Left lung (tissue), 10 donors: Measurements from ENCODE around the gene HIPK4. TPM values are rescaled to one million over a fixed set of nuclear protein-coding genes. Genes with fewer than 3 reads are reported as not detected.
"Not testable (repeated sequence)": the region's sequence is repeated elsewhere in the genome, so short reads cannot be mapped to it uniquely, and the experiment has no call there.

Source experiments
- ATAC-seq: fragments of 200-7000 bp; cut with Tn5 transposase; one replicate; pipeline ENCODE4 v1.9.1; 2020; ENCODE audit warnings: moderate library complexity
- DNase-seq, 4 donors: peaks; one replicate each; pipeline ENCODE4 v3.0.0-alpha.2; 2013 to 2020
- H3K27ac ChIP-seq, 2 donors: fragments of 200-600 bp; sonication (generic) in 1 of 2; one replicate each; pipeline versions ENCODE4 v1.5.0 to v1.8.0; 2020 to 2021
- H3K27me3 ChIP-seq, 2 donors: fragments of 200-600 bp; sonication (generic) in 1 of 2; one replicate each; pipeline versions ENCODE4 v1.5.0 to v1.8.0; 2020 to 2021
- H3K36me3 ChIP-seq, 2 donors: fragments of 200-600 bp; sonication (generic) in 1 of 2; one replicate each; pipeline versions ENCODE4 v1.5.0 to v1.8.0; 2020 to 2021
- H3K4me1 ChIP-seq, 2 donors: fragments of 200-600 bp; one replicate each; pipeline ENCODE4 v1.8.0; 2021
- H3K4me3 ChIP-seq, 2 donors: fragments of 200-600 bp; sonication (generic) in 1 of 2; one replicate each; pipeline versions ENCODE4 v1.5.0 to v1.8.0; 2020 to 2021; ENCODE audit warnings: mild to moderate bottlenecking in 1 of 2
- H3K9me3 ChIP-seq, 2 donors: fragments of 200-600 bp; sonication (generic) in 1 of 2; one replicate each; pipeline versions ENCODE4 v1.5.0 to v1.8.0; 2020 to 2021
- intact Hi-C, 2 donors: fragments of 100-400 bp; cut with DNase I; formaldehyde crosslinking; loops; one replicate each; pipeline versions ENCODE4 v1.11.2 to v1.14.2; 2022
- polyA plus RNA-seq, 6 donors: library from polyadenylated mRNA; unstranded; fragments of 120-200 nt; gene quantifications; one replicate each; pipeline ENCODE4 v1.2.1, GENCODE V29; 2013; ENCODE audit not compliant: insufficient read length in 6 of 6
- total RNA-seq, 2 donors: library from RNA; stranded (reverse); fragmentation: NEBNext Ultra II Directional; extraction: Animal tissue kit (Norgen Biotek cat#: 25700); gene quantifications; one replicate each; pipeline ENCODE4 v1.2.1, GENCODE V29; 2021
- TF ChIP-seq, protein P1 (sequence below), 2 donors: fragments of 200-600 bp; sonication (generic) in 1 of 2; IDR thresholded peaks; one replicate each; pipeline versions ENCODE4 v1.5.0 to v1.8.0; 2021; ENCODE audit warnings: antibody characterized with exemption in 2 of 2
- donor health status: DM: no; HTN: yes; CAD: no.
- donor health status: DM: no; HTN: no; CAD: no.

HIPK4 gene
- total and polyA plus RNA-seq, 8 donors, result 0.09 to 0.35 (median 0.27) TPM

DNA sequence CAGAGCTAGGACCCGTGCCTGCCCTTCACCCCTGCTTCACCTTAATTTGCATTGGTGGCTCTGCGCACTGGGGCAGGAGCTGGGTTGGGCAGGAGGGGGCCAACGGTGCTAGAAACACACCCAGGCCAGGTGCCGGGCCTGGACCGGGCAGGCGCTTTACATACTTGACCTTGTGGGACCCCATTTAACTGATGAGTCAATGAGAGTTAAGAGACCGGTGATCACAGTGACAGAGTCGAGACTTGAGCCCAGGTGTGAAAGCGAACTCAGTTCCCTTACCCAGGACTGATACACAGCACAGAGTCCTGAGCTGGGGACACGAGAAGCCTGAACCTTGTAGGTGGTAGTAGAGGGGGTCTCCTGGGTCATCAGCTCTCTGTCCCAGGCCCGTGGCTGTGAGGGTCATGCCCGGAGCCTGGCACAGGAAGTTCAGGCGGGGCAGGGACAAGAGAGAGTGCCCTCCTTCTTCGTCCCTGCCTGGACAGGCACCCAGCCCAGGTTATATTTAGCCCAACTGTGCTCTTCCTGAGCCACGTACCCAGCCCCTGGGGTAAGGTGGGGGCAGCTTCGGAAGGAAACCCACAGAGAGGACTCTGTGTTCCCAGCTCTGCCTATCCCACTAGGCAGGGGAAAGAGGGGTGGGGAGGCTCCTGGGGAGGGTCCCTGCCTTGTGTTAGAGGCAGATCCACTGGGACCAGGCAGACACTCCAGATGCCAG is 21.3 kb upstream of the HIPK4 start:
- no peaks in the 10 kb centered on the region for H3K27me3 ChIP-seq
- H3K27ac ChIP-seq, result peak overlapping the region; percentile 51 to 55
- TF ChIP-seq, protein P1, sequence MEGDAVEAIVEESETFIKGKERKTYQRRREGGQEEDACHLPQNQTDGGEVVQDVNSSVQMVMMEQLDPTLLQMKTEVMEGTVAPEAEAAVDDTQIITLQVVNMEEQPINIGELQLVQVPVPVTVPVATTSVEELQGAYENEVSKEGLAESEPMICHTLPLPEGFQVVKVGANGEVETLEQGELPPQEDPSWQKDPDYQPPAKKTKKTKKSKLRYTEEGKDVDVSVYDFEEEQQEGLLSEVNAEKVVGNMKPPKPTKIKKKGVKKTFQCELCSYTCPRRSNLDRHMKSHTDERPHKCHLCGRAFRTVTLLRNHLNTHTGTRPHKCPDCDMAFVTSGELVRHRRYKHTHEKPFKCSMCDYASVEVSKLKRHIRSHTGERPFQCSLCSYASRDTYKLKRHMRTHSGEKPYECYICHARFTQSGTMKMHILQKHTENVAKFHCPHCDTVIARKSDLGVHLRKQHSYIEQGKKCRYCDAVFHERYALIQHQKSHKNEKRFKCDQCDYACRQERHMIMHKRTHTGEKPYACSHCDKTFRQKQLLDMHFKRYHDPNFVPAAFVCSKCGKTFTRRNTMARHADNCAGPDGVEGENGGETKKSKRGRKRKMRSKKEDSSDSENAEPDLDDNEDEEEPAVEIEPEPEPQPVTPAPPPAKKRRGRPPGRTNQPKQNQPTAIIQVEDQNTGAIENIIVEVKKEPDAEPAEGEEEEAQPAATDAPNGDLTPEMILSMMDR (IDR thresholded peaks at IDR 0.05), result no peak
- no peaks in the 10 kb centered on the region for H3K36me3 ChIP-seq
- DNase-seq (no peak), ATAC-seq (peak; percentile 66)
- peaks cover 0 to 38% of the 10 kb centered on the region in 2 donors for H3K4me1 ChIP-seq
- intact Hi-C loops, result no loop called here
- H3K9me3 ChIP-seq, result no peaks in the 10 kb centered on the region
- H3K4me3 ChIP-seq, result peak overlapping the region in 1 of 2 donors; percentile 35

DNA sequence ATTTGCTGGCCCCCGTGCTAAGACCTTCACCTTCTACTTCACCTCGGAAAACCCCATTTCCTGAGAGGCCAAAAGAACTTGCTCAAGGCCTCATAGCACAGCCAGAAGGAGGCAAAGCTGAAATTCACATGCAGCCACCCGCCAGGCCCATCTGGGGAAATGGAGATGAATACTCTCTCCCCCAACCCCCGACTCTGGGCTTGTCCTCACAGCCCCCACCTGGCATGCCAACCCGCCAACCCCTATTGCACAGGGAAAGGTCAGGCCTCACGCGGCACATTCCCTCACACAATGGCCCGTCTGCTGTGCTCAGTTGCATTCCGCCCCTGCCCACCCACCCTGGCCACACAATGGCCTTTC is 20.0 kb upstream of the HIPK4 start:
- intact Hi-C loops, result no loop called here
- DNase-seq (no peak), ATAC-seq (no peak)
- peaks cover 0 to 26% of the 10 kb centered on the region in 2 donors for H3K4me1 ChIP-seq
- no peaks in the 10 kb centered on the region for H3K9me3 ChIP-seq
- no peaks in the 10 kb centered on the region for H3K36me3 ChIP-seq
- no peak overlapping the region for H3K27ac ChIP-seq
- H3K27me3 ChIP-seq, result no peaks in the 10 kb centered on the region
- TF ChIP-seq, protein P1 (IDR thresholded peaks at IDR 0.05), result no peak
- no peak overlapping the region for H3K4me3 ChIP-seq

DNA sequence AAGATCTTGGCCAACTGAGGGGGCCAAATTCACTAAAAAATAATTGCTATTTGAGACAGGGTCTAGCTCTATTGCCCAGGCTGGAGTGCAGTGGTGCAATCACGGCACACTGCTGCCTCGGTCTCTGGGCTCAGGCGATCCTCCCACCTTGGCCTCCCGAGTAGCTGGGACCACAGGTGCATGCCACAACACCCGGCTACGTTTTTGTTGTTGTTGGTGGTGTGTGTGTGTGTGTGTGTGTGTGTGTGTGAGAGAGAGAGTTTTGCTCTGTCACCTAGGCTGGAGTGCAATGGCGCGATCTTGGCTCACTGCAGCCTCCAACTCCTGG is 18.6 kb upstream of the HIPK4 start:
- not testable (repeated sequence) for ATAC-seq

DNA sequence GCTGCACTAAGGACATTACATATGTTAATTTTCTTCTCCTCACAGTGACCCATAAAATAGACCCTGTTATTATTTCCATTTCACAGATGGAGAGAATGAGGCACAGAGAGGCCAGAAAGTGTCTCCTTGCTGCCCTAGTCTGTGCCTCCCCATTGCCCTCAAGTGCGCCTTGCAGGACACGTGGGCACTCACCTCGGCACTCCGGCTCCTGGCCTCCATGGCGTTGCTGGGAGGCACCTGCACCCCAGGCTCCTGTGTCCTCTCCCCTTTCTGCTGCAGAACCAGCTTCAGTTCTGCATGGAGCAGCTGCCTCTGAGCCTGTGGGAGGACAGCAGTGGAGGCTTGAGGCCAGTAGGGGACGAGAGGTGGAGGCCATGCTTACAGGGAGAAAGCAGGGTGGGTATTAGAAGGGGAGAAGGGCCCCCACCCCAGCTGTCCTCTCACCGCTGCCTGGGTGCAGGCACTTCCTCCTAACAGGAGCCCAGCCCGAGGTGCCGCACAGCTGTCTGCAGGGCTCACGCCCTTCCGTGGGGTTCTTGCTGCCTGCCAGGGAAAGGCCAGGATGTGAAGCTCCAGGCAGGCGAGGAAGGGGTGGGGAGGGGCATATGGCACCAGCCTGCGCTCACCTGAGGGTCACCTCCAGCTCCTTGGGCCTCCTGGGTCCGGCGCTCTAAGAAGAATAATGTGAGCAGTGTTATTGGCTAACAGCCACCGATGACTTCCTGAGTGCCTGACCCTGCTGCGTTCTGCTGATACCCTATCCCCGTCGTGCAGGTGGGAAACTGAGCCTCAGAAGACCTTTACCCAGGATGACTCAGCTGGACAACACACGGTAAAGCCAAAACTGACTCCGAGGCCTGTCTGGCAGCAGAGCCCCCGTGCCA is 18.0 kb upstream of the HIPK4 start:
- intact Hi-C loops, result no loop called here
- Histone ChIP-seq H3K36me3 (no peaks in the 10 kb centered on the region), H3K27me3 (no peaks in the 10 kb centered on the region), H3K4me3 (no peak overlapping the region), H3K9me3 (no peaks in the 10 kb centered on the region), H3K4me1 (peaks cover 3 to 33% of the 10 kb centered on the region in 2 donors), H3K27ac (peak overlapping the region in 1 of 2 donors; percentile 18)
- peak in 1 of 4 donors; percentile 81 for DNase-seq
- TF ChIP-seq, protein P1 (IDR thresholded peaks at IDR 0.05), result no peak
- no peak for ATAC-seq

More for the DNA sequence above, 18.6 kb upstream of the HIPK4 start:
- H3K36me3 ChIP-seq, intact Hi-C loops, H3K9me3 ChIP-seq, H3K4me3 ChIP-seq, H3K27ac ChIP-seq, H3K27me3 ChIP-seq, DNase-seq: not testable (repeated sequence)
- peaks cover 0 to 27% of the 10 kb centered on the region in 2 donors for H3K4me1 ChIP-seq

DNA sequence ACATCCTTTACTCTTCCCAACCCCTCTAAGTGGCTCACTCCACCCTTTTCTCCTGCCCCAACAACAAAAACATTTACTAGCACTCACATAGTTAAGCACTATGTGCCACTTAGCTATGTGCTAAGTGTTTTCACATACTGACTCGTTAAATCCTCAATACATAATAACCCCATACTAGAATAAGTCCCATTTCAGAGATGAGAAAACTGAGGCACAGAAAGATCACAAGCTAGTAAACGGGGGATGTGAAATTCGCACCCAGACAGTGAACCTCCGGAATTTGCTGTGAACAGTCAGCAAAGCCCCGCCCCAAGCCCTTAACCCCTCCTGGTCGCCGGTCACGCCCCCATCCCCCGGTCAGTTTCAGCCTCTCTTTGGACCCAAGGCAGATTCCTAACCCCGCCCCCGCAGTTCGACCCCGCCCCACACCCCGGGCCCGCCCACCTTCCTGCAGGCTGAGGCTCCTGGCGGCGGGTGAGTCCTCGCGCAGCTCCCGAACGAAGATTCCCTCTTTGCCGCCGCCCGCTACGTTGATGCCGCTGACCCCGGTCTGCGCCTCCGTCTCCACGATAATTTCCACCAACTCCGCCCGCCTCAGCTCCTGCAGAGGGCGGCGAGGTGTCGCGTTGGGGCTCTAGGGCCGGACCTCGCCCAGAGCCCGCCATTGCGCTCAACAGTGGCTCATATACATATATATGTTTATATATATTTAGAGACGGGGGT is 13.4 kb upstream of the HIPK4 start:
- ATAC-seq (peak; percentile 94), DNase-seq (peak in 3 of 4 donors; percentile 89 to 97 (median 94))
- intact Hi-C loops, result no loop called here
- Histone ChIP-seq H3K27me3 (no peaks in the 10 kb centered on the region), H3K9me3 (no peaks in the 10 kb centered on the region), H3K27ac (peak overlapping the region; percentile 80 to 89), H3K4me1 (peaks cover 3 to 33% of the 10 kb centered on the region in 2 donors), H3K36me3 (peaks cover 0 to 2% of the 10 kb centered on the region in 2 donors), H3K4me3 (peak overlapping the region; percentile 66 to 69)
- TF ChIP-seq, protein P1 (IDR thresholded peaks at IDR 0.05), result no peak
